Bronchial epithelial cell (primary cell): ENCODE results near the gene ITGBL1. TPM values are rescaled to one million over a fixed set of nuclear protein-coding genes. Genes with fewer than 3 reads are reported as not detected.

Source experiments
- DNase-seq: peaks from one replicate; pipeline ENCODE4 v3.0.0-alpha.2; 2010; ENCODE audit warnings: low read depth
- FAIRE-seq: peaks from 2 replicates; lab custom pipeline; 2011; peaks lifted over from hg19 to GRCh38; lab: Jason Lieb, UNC
- H3K27me3 ChIP-seq: 2 replicates; pipeline ENCODE4 v1.5.1; 2011; ENCODE audit warnings: low read length; ENCODE audit not compliant: control insufficient read depth, insufficient read depth
- H3K36me3 ChIP-seq: 2 replicates; pipeline ENCODE4 v1.5.1; 2011; ENCODE audit warnings: low read length; ENCODE audit not compliant: control insufficient read depth, insufficient read depth
- H3K4me3 ChIP-seq: 2 replicates; pipeline ENCODE4 v1.5.1; 2011; ENCODE audit warnings: mild to moderate bottlenecking, low read depth, low read length, control low read depth
- CTCF ChIP-seq: IDR thresholded peaks from 2 replicates; pipeline ENCODE4 v1.5.1; 2011; ENCODE audit warnings: mild to moderate bottlenecking, moderate library complexity, low read length, control low read depth, inconsistent platforms; ENCODE audit not compliant: insufficient read depth, severe bottlenecking
- total RNA-seq: library from RNA; depleted of rRNA; stranded (reverse); fragments of >200 nt; gene quantifications from 2 replicates; pipeline ENCODE4 v1.2.1, GENCODE V29; 2014

Gene ITGBL1
- total RNA-seq, 1 donor from 2014 or later = 1.1 TPM

DNA sequence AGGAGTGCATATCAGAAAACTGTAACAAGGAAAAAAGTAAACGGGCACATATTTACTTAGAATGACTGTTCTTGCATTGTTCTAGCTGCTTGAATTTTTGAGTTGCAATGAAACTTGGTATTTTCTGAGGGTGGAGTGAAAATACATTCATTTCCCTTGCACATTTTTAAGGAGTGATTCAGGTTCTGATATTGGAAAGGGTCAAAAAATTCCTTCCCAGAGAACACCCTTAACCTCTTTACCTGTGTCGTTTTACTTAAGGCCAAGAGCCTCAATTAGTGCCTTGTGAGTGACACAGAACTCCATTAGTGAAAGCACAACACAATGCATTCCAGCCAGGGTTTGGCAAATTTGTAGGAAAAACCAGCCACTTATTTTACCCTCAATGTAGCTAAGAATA lies 2.3 kb downstream of the ITGBL1 start:
- no peaks in the 10 kb centered on the region for H3K27me3 ChIP-seq
- H3K36me3 ChIP-seq = no peaks in the 10 kb centered on the region
- DNase-seq (peak; percentile 76), FAIRE-seq (no peak)
- TF ChIP-seq CTCF = no peak
- H3K4me3 ChIP-seq = no peak overlapping the region

DNA sequence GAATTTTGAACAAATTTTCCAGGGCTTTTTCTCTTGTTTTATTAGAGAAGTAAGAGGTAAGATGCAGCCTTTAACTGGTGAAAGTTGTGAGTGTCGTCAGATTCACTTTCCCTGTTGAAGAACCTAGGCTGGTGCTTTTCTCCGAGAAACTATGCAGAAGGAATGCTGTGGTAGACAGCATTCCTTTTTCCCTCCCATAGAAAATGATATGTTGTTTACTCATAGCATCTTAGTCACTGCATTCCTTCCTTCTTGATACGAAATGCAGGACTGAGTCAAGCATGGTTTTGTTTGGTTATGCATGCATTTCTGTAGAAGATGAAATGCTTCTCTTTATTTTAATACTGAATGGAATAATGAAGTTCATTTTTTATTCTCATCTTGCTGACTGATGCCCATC lies 3.4 kb downstream of the ITGBL1 start:
- TF ChIP-seq CTCF = no peak
- Histone ChIP-seq H3K36me3 (no peaks in the 10 kb centered on the region), H3K27me3 (no peaks in the 10 kb centered on the region), H3K4me3 (no peak overlapping the region)
- DNase-seq = peak; percentile 93
- no peak for FAIRE-seq

DNA sequence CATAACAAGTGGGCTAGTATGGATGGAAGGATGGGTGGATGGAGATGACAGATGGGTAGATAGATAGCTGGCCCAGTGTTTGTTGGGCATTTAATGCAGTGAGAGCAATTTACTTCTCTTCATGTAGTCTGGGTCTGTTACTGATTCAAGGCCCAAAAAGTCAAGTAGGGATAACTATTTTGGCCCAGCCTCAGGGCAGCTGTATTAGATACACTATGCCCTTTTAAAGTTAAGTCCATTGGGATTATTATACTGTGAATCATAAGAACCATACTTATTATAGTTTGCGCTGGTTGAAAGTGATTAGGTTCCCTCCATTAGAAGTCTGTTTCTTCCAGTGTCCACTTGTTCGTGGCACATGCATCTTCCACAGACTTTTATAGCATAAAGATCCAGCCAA lies 4.7 kb downstream of the ITGBL1 start:
- Histone ChIP-seq H3K27me3 (no peaks in the 10 kb centered on the region), H3K36me3 (no peaks in the 10 kb centered on the region), H3K4me3 (no peak overlapping the region)
- FAIRE-seq = no peak
- TF ChIP-seq CTCF = no peak
- no peak for DNase-seq

DNA sequence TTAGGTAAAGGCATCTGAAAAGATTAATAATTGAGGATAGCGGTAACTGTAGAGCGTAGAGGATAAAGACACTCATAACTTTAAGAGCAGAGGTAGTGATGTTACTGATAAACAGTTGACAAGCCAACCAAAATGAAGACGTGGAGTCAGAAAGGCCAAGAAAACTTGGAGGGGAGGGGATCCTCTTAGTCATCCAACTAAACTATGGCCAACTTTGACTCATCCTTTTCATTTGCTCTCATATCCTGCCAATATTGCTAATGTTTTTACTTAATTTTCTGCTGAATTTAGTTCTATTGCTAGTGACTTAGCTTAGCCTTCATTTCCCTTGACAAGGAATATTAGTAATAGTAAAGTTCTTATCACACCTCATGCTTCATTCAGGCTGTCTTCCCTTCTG lies 13.4 kb downstream of the ITGBL1 start:
- no peak for TF ChIP-seq CTCF
- no peak for FAIRE-seq
- H3K27me3 ChIP-seq = no peaks in the 10 kb centered on the region
- no peak for DNase-seq
- no peak overlapping the region for H3K4me3 ChIP-seq
- H3K36me3 ChIP-seq = no peaks in the 10 kb centered on the region

DNA sequence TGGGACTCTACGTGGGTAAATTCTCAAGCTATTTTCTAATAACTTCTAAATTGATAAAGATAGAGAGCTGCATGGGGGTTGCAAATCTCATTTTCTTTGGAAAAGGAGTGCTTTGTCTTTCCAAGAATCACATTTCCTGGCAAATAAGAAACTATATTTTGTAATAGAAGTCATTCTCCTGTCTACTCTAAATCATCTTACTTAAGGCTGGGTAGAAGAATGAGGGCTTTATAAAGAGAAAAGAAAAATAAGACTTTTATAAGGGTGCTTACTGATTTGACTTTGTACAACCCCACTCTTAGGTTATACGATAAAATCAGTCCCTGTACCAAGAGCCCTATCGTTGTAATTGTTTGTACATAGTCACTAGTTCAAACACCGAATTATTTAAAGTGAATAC lies 14.9 kb downstream of the ITGBL1 start:
- TF ChIP-seq CTCF = no peak
- DNase-seq = no peak
- Histone ChIP-seq H3K27me3 (no peaks in the 10 kb centered on the region), H3K4me3 (no peak overlapping the region), H3K36me3 (no peaks in the 10 kb centered on the region)
- no peak for FAIRE-seq

DNA sequence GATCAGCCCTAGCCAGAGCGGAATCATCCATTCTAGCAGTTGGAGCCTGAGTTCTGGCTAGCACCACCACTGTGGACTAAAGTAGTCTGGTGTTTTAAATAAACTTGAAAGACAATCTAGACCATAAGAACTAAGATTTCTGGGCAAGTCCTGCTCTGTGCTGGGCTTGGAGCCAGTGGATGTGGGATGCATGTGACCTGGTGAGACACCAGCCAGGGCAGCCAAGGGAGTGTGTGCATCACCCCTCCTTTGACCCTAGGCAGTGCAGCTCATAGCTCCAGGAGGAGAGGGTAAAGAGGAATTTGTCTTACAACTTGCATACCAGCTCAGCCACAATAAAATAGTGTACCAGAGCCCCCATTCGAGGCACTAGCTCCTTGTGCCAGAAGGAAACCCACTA lies 21.0 kb downstream of the ITGBL1 start:
- H3K4me3 ChIP-seq = no peak overlapping the region
- FAIRE-seq = peak; percentile 70
- peak; percentile 76 for DNase-seq
- no peaks in the 10 kb centered on the region for H3K36me3 ChIP-seq
- no peaks in the 10 kb centered on the region for H3K27me3 ChIP-seq
- TF ChIP-seq CTCF = no peak
